GM12878 (cell line): Measurements from ENCODE around the gene KCNG1.

Source experiments
- CTCF ChIP-seq, 3 experiments: IDR thresholded peaks in 2 of 3; conservative IDR thresholded peaks in 1 of 3; 2 replicates each; pipeline ENCODE4 v1.5.1; 2011; ENCODE audit warnings: low read depth in 3 of 3, low read length in 3 of 3, mild to moderate bottlenecking in 3 of 3, control low read depth in 2 of 3, moderate library complexity in 2 of 3, inconsistent platforms in 1 of 3, mixed read lengths in 1 of 3; ENCODE audit not compliant: control insufficient read depth in 2 of 3, insufficient read depth in 1 of 3; ENCODE audit errors: extremely low read depth in 1 of 3
- EGR1 ChIP-seq, 2 experiments: IDR thresholded peaks; 1 replicate in 1 of 2; 2 replicates in 1 of 2; pipeline ENCODE4 v1.6.1; 2011 to 2012; ENCODE audit warnings: low read depth in 2 of 2, low read length in 2 of 2, borderline replicate concordance in 1 of 2, mild to moderate bottlenecking in 1 of 2, moderate library complexity in 1 of 2
- KDM1A ChIP-seq: fragments of 200-600 bp; sonication (generic); IDR thresholded peaks from 2 replicates; pipeline ENCODE4 v1.6.1; 2016; ENCODE audit warnings: borderline replicate concordance
- REST ChIP-seq: IDR thresholded peaks from 2 replicates; pipeline ENCODE4 v1.6.1; 2012; ENCODE audit warnings: mild to moderate bottlenecking, low read depth, low read length
- ZNF274 ChIP-seq: IDR thresholded peaks from one replicate; pipeline ENCODE4 v1.8.0; 2011; ENCODE audit not compliant: insufficient read length, insufficient read depth

GRCh38 chr20:50975701-50976330, 47.1 kb downstream of the KCNG1 start:
- TF ChIP-seq CTCF (IDR thresholded peaks at IDR 0.05 in 2 of 3, conservative IDR thresholded peaks at IDR 0.05 in 1 of 3; ENCODE audit: control insufficient read depth in 2 of 3, extremely low read depth in 1 of 3, insufficient read depth in 1 of 3, low read depth in 3 of 3, low read length in 3 of 3), result no peak
- no peak for TF ChIP-seq EGR1 (IDR thresholded peaks at IDR 0.05; ENCODE audit: borderline replicate concordance in 1 of 2, low read depth in 2 of 2, low read length in 2 of 2)
- no peak for TF ChIP-seq KDM1A
- TF ChIP-seq ZNF274, result no peak
- TF ChIP-seq REST, result no peak
